LNCAP (cell line): ENCODE measurements around the gene ZNF24.

Experiments
- TF ChIP-seq, protein P1 (sequence below): fragments of 450-650 bp; IDR thresholded peaks from 2 replicates; pipeline ENCODE4 v1.5.1; 2017; ENCODE audit warnings: mild to moderate bottlenecking

The ZNF24 gene

DNA sequence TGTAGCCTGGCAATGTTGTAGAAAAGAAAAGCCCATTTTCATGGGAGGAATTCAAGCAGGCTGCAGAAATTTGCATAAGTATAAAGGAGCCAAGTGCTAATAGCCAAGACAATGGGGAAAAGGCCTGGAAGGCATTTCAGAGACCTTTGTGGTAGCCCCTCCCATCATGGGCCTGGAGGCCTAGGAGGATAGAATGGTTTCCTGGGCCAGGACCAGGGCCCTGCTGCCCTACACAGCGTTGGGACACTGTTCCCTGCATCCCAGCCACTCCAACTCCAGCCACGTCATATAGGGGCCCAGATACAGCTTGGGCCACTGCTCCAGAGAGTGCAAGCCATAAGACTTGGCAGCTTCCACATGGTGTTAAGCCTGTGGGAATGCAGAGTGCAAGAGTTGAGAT, 8.1 kb upstream of the ZNF24 start:
- TF ChIP-seq, protein P1, sequence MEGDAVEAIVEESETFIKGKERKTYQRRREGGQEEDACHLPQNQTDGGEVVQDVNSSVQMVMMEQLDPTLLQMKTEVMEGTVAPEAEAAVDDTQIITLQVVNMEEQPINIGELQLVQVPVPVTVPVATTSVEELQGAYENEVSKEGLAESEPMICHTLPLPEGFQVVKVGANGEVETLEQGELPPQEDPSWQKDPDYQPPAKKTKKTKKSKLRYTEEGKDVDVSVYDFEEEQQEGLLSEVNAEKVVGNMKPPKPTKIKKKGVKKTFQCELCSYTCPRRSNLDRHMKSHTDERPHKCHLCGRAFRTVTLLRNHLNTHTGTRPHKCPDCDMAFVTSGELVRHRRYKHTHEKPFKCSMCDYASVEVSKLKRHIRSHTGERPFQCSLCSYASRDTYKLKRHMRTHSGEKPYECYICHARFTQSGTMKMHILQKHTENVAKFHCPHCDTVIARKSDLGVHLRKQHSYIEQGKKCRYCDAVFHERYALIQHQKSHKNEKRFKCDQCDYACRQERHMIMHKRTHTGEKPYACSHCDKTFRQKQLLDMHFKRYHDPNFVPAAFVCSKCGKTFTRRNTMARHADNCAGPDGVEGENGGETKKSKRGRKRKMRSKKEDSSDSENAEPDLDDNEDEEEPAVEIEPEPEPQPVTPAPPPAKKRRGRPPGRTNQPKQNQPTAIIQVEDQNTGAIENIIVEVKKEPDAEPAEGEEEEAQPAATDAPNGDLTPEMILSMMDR, result no peak

DNA sequence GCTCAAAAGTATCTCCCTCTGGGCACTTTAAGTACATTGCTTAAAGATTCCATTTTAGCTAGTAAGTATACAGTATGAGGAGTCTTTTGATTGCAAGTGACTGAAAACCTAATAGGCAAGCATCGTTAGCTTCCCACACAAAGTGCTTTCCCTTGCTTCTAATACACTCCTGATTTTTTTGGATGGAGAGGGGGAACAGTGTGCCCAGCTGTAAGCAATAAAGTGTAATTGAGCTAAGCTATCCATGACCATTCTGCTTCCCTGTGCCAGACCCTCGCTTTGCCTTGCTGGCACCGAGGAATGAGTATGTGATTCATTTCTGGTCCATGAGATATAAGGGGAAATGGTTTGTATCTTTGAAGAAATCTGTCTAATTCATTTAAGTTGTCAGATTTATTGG, 3.8 kb upstream of the ZNF24 start:
- TF ChIP-seq, protein P1, result no peak

DNA sequence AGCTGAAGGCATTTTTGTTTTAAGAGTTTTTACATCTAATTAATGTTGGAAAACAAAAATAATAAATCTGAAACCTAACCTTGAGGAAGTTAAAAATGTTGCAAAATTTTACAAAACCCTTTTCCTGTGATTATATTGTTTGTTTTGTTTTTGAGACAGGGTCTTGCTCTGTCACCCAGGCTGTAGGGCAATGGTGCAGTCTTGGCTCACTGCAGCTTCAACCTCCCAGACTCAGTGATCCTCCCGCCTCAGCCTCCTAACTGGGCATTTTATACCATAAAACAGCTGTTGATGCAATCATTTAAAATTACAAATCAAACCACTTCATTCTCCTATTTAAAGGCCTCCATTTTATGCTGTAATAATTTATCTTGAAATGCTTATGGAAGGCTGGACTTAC, 1.7 kb upstream of the ZNF24 start:
- TF ChIP-seq, protein P1, result no peak

DNA sequence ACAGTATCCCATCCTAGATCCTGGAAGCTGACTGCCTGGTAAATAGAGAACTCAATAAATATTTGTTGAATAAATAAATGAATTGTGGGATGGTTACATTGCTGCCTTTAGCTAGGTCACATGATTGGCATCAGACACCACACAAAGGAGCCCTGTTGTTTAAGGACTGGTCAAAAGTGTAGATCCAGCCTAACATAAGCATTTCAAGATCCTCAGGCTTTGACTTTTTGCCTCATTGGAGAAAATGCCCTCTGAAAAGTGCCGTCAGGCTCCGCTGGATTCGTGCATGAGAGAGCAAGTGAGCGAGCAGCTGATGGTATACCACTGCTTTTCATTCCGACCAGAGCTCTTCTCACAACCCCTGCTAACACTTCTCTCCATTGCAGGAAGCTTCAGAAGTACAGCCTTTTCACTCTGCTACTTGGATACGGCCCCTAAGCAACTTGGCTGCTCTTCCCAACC, 1.3 kb upstream of the ZNF24 start:
- TF ChIP-seq, protein P1, result no peak

DNA sequence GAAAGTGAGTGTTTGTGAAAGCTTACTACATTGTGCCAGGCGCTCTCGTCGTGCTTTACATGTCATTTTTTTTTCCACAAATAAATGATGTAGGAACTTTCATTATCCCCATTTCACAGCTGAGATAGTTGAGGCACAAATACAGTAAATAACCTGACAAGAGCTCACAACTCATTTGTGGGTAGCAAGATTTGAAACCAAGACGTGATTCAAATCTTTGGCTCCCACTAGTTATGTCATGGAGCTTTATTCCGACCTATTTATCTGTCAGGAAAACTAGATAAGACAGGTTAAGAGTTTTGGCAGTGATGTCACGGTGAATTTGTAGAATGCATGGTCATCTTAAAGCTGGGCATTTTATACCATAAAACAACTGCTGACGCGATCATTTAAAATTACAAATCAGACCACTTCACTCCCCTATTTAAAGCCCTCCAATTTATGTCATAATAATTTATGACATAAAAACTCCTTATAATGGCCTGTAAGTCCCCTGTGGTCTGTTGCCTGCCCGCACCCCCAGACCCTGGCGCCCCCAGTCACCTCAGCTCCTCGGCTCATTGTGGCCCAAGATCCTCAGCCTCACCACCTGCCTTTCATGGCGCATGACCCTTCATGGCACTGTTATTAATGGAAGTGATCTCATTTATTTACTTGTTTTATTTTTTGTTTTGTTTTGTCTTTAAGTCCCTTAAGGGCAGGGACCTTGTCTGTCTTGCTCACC, 678 bp upstream of the ZNF24 start:
- TF ChIP-seq, protein P1, result no peak

DNA sequence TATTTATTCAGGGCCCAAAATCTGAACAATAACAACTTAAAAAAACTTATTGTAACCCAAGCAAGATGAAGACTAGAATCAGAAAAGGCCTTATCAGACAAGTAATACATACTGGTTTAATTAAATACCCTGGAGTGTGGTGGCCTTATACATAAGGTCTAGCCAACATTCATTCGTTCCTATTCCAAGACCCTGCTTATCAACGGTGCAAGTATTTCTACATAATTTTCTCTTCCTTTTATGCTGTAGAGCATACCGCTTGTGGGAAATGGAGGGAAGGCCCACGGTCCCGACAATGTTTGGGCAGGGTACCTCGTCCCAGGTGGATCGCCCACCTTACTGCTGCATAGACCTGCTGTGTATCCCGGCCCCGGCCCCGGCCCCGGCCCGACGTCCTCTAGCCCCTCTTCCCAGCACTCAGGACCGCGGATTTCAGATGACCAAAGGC, 708 bp downstream of the ZNF24 start:
- TF ChIP-seq, protein P1, result no peak

DNA sequence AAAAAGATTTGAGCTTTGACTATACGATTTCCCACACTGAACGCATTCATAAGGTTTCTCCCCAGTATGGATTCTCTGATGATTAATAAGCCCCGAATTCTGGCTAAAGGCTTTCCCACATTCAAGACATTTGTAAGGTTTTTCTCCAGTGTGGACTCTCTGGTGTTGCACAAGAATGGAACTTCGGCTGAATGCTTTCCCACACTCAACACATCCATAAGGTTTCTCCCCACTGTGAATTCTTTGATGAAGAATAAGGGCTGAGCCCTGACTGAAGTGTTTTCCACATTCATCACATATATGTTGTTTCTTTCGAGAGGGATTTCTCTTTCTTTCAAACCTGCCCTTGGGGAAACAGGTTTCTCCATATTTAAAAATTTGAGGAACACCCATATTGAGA, 6.9 kb downstream of the ZNF24 start:
- TF ChIP-seq, protein P1, result no peak
